ENCODE data around the gene MECR.
A peak's percentile ranks its signal among the peaks of the same experiment; 100 is the strongest.
"Not testable (repeated sequence)": the region's sequence is repeated elsewhere in the genome, so short reads cannot be mapped to it uniquely, and the experiment has no call there.

Gene MECR

GRCh38 chr1:29235955-29236711, 5.4 kb upstream of the MECR start, which contains the start of gene PTPRU:
PTPRU (plus strand) TSS chr1:29236522; CDS start chr1:29236645, 123 bp downstream.
- peak; percentile 23 for DNase-seq

DNA sequence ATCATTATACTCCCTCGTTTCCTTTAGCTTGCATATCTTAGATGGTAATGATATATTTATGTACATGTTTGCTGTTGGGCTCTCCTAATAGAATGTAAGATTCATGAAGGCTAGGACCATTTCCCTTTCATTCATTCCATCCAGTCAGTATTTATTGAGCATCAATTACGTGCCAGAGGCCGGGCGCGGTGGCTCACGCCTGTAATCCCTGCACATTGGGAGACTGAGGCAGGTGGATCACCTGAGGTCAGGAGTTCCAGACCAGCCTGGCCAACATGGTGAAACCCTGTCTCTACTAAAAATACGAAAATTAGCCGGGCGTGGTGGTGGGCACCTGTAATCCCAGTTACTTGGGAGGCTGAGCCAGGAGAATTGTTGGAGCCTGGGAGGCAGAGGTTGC, 4.1 kb upstream of the MECR start:
- DNase-seq: not testable (repeated sequence)

DNA sequence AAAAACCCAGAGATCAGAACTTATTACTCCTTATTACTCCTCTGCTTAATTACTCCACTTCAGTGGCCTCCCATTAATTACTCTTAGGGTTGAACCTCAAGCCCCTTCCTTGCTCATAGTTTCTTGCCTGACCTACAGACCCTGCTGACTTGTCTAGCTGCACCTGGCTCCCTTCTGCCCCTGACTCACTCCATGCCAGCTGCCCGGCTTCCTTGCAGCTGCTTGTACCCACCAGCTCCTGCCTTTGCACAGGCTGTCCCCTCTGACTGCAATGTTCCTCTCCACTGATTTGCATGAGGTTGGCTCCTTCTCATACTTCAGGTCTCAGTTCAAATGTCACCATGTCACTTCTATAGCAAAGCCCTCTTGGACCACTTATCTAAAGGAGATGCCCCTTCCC, 3.7 kb upstream of the MECR start:
- DNase-seq: peak; percentile 84

DNA sequence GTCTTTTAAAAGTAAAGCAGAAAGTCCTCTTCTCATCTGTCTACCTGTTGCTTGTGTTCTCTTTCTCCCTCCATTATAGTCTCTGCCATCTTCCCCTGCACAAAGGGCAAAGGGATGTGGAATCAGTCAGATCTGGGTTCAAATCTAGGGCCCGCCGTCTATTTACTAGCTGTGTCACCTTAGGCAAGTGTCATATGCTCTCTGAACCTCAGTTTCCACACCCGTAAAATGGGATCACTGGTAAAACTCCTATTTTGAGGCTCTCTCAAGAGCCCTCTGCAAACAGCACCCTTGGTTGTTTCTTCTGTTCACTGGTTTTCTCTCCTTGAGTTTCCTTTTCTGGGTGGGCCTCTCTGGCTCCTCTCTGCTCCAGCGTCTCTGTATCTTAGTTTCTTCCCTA, 3.0 kb upstream of the MECR start:
- DNase-seq: no peak

- DNase-seq: no peak
These were observed 1.7 kb upstream of the MECR start for GRCh38 chr1:29232387-29232786.

- no peak for DNase-seq
These were observed 556 bp downstream of the MECR start for GRCh38 chr1:29230204-29230552.

DNA sequence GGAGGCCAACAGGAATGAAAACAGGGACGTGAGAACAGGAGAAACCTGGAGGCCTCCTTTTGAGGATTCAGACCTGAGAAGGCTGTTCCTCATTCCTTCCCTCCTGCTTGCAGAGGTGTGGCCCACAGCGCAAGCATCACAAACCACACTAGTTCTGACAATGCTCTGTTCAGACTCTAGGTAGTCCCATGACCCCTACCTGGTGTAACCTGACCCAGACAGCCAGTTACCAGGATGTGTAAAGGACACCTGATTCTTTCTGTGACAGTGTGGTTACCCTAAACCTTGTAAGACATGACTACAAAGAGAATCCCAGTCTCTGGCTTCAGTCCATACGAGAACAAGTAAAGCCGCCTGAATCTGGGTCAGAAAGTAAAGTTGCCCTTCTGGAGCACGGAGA, 3.2 kb downstream of the MECR start:
- no peak for DNase-seq

DNA sequence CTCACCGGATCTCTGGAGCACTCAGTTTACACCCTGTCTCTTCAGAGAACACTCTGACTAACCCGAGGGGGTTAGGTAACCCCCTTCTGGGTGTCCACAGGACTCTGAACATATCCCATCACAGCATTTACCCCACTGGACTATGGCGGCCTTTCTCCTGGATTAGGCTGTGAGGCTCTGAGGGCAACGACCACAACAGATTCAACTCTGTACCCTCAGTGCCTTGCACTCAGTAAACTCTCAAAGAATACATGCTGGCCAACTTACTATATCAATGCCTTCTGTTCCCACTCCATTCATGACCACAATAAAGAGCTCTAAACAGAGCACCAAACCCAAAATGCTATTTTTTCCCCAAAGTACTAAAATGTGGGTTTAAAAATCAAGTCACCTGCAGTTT, 5.4 kb downstream of the MECR start:
- no peak for DNase-seq

GRCh38 chr1:29224356-29224837, 6.3 kb downstream of the MECR start:
- no peak for DNase-seq

GRCh38 chr1:29223521-29223920, 7.2 kb downstream of the MECR start:
- DNase-seq: no peak

- DNase-seq: no peak
These were observed 8.0 kb downstream of the MECR start for GRCh38 chr1:29222686-29223085.

GRCh38 chr1:29222260-29222659, 8.5 kb downstream of the MECR start:
- not testable (repeated sequence) for DNase-seq

- no peak for DNase-seq
These were observed 9.4 kb downstream of the MECR start for GRCh38 chr1:29221296-29221695.

- no peak for DNase-seq
These were observed 12.5 kb downstream of the MECR start for GRCh38 chr1:29218223-29218622.

GRCh38 chr1:29217633-29218032, 13.1 kb downstream of the MECR start:
- no peak for DNase-seq

DNA sequence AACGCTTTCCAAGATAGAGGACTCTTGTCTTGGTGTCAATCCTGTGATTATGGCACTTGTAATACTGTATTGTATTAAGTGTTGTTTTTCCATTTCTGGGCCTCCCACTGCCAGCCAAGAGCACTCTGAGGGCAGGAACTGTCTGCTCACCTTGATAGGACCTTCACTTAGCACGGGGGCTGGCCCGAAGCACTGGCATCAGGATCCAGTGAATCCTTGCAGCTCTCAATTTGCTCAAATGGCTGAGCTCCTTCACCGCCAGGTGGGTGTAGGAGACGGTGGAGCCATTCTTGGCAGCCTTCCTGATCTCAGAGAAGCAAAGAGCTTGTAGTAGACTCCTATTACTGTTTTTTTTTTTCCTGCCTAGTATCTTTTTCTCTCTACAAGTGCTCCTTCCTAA, 17.7 kb downstream of the MECR start:
- DNase-seq: no peak

DNA sequence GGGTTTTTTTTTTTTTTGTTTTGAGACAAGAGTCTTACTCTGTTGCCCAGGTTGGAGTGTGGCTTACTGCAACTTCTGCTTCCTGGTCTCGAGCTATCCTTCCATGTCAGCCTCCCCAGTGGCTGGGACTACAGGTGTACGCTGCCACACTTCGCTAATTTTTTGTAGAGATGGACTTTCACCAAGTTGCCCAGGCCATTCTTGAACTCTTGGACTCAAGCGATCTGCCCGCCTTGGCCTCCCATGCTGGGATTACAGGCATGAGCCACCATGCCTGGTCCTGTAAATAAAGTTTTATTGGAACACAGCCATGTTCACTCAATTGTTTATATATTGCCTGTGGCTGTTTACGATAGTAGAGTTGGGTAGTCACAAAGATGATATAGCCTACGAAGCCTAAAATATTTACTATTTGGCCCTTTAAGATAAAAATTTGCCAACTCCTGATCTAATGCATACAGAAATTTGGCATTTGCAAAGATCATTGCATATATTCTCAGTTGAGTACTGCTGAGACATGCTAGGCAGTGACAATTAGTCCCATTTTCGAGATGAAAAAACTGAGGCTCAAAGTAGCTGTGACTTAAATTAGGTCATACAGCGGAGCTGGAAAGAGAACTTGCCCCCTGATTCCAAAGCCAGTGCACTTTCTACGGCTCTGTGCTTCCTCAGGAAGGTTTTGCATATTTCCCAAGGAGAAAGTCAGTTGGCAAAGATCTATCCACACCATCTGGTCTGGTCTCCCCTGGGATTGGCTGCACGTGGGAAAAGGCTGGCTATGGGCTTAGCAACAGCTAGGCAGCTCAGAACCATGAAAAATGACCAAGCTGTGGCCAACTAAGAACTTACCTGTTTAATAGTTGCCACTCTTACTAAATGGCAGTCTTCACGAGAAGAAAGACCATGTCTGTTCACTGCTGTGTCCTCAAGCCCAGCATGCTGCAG, 19.4 kb downstream of the MECR start:
- no peak for DNase-seq

DNA sequence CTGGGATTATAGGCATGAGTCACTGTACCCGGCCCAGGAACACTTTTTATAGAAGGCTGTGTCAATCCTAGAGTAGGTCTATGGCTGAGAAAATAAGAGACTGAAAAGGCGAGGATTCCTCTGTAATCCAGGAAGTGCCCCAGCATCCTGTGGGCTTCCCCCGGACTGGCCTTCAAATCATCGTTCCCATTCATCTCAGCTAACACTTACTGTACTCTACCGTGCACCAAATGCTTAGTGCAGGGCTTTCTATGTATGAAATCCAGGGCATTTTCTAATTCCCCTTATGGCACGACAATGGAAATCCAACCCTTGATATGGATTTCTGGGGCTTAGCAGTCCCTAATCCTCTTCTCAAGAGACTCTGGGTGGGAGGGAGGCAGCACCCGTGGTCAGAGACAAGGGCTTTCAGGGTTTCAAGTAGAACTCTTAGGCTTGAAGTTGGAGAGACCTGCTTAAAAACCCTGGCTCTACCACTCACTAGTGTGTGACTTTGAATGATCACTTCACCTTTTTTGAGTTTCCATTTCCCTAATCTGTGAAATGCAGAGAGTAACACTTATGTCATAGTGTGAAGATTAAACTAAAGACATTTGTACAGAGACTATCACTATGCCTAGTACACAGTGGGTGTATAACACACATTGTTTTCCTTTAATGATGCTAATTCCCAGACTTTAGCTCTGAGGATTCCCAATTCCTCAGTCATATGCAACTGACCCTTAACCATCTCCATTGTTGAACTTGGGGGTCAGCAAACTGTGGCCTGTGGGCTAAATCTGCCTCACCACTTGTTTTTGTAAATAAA, 20.3 kb downstream of the MECR start:
- no peak for DNase-seq

DNA sequence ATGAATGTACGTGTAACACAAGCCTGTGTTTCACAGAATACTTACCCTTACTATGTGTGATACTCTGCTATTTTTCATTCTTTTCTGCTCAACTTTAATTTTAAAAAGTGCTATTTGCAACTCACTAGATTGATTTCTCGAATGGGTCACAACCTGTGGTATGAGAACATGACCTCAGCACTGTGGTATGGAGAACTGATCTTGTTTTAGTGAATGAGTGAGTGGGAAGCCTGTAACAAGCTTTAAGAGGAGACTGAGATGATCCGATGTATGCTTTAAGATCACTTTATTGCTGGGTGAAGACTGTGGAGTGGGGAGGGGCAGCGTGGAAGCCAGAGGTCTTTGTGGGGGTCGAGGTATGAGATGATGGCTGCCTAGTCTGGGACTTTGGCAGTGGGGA, 21.6 kb downstream of the MECR start:
- DNase-seq: no peak

DNA sequence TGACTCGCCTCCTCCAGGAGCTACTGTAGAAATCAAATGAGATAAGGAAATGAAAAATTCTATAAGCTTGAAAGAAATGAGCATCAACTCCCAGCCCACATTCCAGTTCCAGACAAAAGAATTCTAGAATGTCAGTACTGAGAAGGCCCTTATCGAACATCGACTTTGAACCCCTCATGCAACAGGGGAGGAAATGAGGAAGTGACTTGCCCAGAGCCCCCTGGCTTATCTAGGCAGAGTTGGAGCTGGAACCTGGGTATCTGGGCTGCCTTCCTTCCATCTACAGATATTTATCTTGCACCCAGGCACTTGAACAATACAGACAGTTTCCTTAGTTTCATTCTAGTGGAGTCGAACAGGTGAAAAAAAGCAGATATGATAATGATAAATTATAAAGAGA, 22.3 kb downstream of the MECR start:
- no peak for DNase-seq

DNA sequence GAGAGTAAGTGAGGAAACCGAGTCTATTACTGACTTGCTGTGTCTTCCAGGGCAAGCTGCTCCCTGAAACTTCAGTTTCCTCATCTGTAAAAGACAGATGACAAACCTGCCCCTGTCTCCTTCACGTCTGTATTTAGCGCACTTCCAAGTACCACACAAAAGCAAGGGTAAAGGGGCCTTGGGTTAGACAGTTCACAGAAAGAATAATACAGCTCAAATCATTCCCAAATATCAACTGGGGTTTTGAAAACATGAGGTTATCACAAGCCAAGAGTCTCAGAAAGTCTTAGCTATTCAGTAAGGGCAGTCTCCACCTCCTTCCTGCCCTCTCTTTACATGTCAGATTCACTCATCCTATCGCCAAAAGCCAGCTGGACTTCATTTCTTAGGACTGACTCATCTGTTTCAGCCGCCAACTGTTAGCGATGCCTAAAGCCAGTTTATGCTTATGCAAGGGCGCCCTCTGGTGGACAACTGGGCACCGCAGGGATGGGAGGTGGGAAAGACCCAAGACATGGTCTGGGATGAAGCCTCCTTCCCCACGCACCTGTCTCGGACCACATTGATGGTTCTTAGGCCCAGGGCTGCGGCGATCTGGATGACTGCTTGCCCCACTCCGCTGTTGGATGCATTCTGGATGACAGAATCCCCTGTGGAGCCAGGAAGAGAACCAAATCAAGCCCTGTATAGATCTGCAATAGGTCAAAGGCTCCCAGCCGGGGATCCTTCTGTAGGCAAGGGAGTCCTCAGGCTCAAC, 28.0 kb downstream of the MECR start:
- DNase-seq: peak; percentile 85

DNA sequence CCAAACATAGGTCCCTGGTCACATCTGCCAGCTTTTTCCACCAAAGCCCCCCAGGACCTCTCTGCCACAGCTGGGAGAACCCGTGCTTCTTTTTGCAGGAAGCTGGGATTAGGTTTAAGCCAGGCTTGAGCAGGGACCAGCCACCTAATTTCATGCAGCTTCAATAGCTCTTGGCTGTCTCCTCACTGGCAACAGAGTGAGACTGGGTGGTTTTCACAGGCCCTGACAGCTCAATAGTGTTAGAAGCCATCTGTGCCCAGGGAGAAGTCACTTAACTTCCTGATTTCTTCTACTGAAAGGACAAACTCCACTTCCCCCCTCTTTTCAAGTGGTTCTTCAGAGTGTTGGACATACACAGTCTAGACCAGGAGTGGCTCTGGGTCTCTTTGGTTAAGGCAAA, 28.7 kb downstream of the MECR start:
- DNase-seq: no peak
